Psoas muscle (tissue), 8 donors: ENCODE measurements around the gene ZNF853. TPM values are rescaled to one million over a fixed set of nuclear protein-coding genes. Genes with fewer than 3 reads are reported as not detected.

ENCODE experiments used
- ATAC-seq, 4 donors: fragments of 200-7000 bp; cut with Tn5 transposase; one replicate each; pipeline ENCODE4 v1.9.1; 2020; ENCODE audit warnings: moderate library complexity in 3 of 4, mild to moderate bottlenecking in 2 of 4
- DNase-seq, 2 donors: peaks; one replicate each; pipeline ENCODE4 v3.0.0-alpha.2; 2020
- H3K27ac ChIP-seq: fragments of 200-600 bp; one replicate; pipeline ENCODE4 v1.8.0; 2022
- H3K27me3 ChIP-seq, 3 donors: fragments of 200-600 bp in 1 of 3; one replicate each; pipeline versions ENCODE4 v1.6.1 to v1.8.0; 2013 to 2022; ENCODE audit warnings: low read length in 2 of 3, mild to moderate bottlenecking in 2 of 3, moderate library complexity in 1 of 3; ENCODE audit not compliant: insufficient read depth in 3 of 3
- H3K36me3 ChIP-seq, 2 donors: fragments of 200-600 bp in 1 of 2; one replicate each; pipeline versions ENCODE4 v1.6.1 to v1.8.0; 2013 to 2022; ENCODE audit warnings: low read depth in 1 of 2, mild to moderate bottlenecking in 1 of 2, moderate library complexity in 1 of 2; ENCODE audit not compliant: insufficient read depth in 1 of 2
- H3K4me1 ChIP-seq: fragments of 200-600 bp; one replicate; pipeline ENCODE4 v1.8.0; 2022
- H3K4me3 ChIP-seq: fragments of 200-600 bp; one replicate; pipeline ENCODE4 v1.8.0; 2022; ENCODE audit warnings: mild to moderate bottlenecking
- H3K9me3 ChIP-seq: fragments of 200-600 bp; one replicate; pipeline ENCODE4 v1.8.0; 2022
- CTCF ChIP-seq: fragments of 200-600 bp; IDR thresholded peaks from one replicate; pipeline ENCODE4 v1.8.0; 2022; ENCODE audit warnings: antibody characterized with exemption
- WGBS, 3 donors: extraction: QIAGEN DNeasy Blood & Tissue Kit; methylation state at CpG; one replicate each; pipeline versions ENCODE4 v1.1.6 to v1.1.7; 2013; 5-methylcytosine and 5-hydroxymethylcytosine counted together
- intact Hi-C, 2 donors: fragments of 100-400 bp; cut with DNase I; formaldehyde crosslinking; loops; one replicate each; pipeline versions ENCODE4 v1.11.0 to v1.14.2; 2022
- polyA plus RNA-seq, 3 donors: library from polyadenylated mRNA; stranded (reverse); fragments of 200-250 nt; gene quantifications; one replicate each; pipeline ENCODE4 v1.2.3, GENCODE V29; 2013
- total RNA-seq, 4 donors: library from RNA; stranded (reverse); fragmentation: NEBNext Ultra II Directional in 2 of 4; extraction: Animal tissue kit (Norgen Biotek cat#: 25700) in 2 of 4; gene quantifications; one replicate each; pipeline versions ENCODE4 v1.2.1 to v1.2.4, GENCODE V29; 2021 to 2023
- donor health status: healthy with polysubstance abuse.
- donor health status: DM: no; HTN: no; CAD: no; lungs with moderate emphysema.
- donor health status: Bipolar disorder and iron deficiency.
- donor health status: healthy.
- donor health status: DM: yes; HTN: yes; CAD: no.
- donor health status: DM: no; HTN: no; CAD: no.
- donor health status: DM: no; HTN: no; CAD: no.
- donor health status: DM: yes; HTN: yes; CAD: no.

ZNF853 gene
- total and polyA plus RNA-seq, 7 donors, result 4.4 to 10.5 (median 7.8) TPM

- no peak overlapping the region for H3K4me3 ChIP-seq
- TF ChIP-seq CTCF, result no peak
- H3K36me3 ChIP-seq, result peaks cover 0 to 11% of the 10 kb centered on the region in 2 donors
- no peaks in the 10 kb centered on the region for H3K27me3 ChIP-seq
- WGBS, 3 donors, result 59 to 64% (median 61%) methylated on average over 5 to 7 of the region's 7 CpGs
- peaks cover 3% of the 10 kb centered on the region for H3K4me1 ChIP-seq
- no peak for ATAC-seq
- intact Hi-C loops, result no loop called here
- no peaks in the 10 kb centered on the region for H3K9me3 ChIP-seq
- DNase-seq, result no peak
- H3K27ac ChIP-seq, result no peak overlapping the region
Measured at GRCh38 chr7:6612819-6613218, 2.6 kb upstream of the ZNF853 start.

- intact Hi-C loops, result no loop called here
- ATAC-seq (no peak), DNase-seq (no peak)
- 26 to 70% (median 54%) methylated on average over 2 of the region's 2 CpGs for WGBS, 3 donors
- TF ChIP-seq CTCF, result no peak
- Histone ChIP-seq H3K4me1 (peaks cover 3% of the 10 kb centered on the region), H3K27ac (no peak overlapping the region), H3K36me3 (peaks cover 0 to 4% of the 10 kb centered on the region in 2 donors), H3K9me3 (no peaks in the 10 kb centered on the region), H3K27me3 (no peaks in the 10 kb centered on the region), H3K4me3 (no peak overlapping the region)
Measured at GRCh38 chr7:6613706-6614105, 1.7 kb upstream of the ZNF853 start.

- peak; percentile 39 to 66 (median 59) for ATAC-seq
- peak in 1 of 2 donors; percentile 64 for DNase-seq
- no peak for TF ChIP-seq CTCF
- no peaks in the 10 kb centered on the region for H3K36me3 ChIP-seq
- no peaks in the 10 kb centered on the region for H3K27me3 ChIP-seq
- H3K4me3 ChIP-seq, result peak overlapping the region; percentile 74
- intact Hi-C loops, result no loop called here
- no peak overlapping the region for H3K27ac ChIP-seq
- no peaks in the 10 kb centered on the region for H3K9me3 ChIP-seq
- WGBS, 3 donors, result 8 to 15% (median 9%) methylated on average over 35 to 63 of the region's 63 CpGs
- H3K4me1 ChIP-seq, result peaks cover 3% of the 10 kb centered on the region
Measured at GRCh38 chr7:6615723-6616555, 529 bp downstream of the ZNF853 start.

- 87 to 91% (median 87%) methylated on average over 20 of the region's 20 CpGs for WGBS, 3 donors
- H3K4me1 ChIP-seq, result peaks cover 3% of the 10 kb centered on the region
- no peak overlapping the region for H3K27ac ChIP-seq
- intact Hi-C loops, result no loop called here
- H3K27me3 ChIP-seq, result no peaks in the 10 kb centered on the region
- ATAC-seq, result no peak
- H3K36me3 ChIP-seq, result peaks cover 0 to 9% of the 10 kb centered on the region in 2 donors
- no peak for DNase-seq
- TF ChIP-seq CTCF, result no peak
- no peaks in the 10 kb centered on the region for H3K9me3 ChIP-seq
- H3K4me3 ChIP-seq, result no peak overlapping the region
Measured at GRCh38 chr7:6616854-6617643, 1.6 kb downstream of the ZNF853 start.
